Measurements from ENCODE around the gene LMF1.

Gene LMF1

DNA sequence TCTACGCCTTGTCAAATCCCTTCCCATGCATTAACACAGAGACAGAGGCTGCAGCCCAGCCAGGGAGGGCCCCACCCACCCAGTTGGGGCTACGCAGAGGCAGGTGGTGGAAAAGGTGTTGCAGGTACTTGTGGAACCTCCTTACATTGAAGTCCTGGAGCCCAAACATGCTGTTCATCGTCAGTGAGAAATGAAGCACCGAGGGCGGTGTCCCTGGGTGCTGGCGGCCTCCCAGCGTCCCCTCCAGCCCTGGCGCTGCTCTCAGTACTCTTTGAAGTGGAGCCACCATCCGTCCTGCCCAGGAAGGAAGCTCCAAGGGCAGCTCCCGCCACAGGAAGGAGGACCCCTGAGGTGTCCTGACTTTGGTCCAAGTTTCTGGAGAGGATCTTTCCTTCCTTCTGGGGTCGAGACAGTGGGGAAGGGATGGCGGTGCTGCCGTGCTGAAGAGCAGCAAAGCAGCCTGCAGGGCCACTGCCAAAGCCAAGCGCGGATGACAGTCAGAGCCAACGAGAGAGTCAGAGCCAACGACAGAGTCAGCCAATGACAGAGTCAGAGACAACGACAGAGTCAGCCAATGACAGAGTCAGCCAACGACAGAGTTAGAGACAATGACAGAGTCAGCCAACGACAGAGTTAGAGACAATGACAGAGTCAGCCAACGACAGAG lies 23.4 kb downstream of the LMF1 start:
- DNase-seq, result no peak

DNA sequence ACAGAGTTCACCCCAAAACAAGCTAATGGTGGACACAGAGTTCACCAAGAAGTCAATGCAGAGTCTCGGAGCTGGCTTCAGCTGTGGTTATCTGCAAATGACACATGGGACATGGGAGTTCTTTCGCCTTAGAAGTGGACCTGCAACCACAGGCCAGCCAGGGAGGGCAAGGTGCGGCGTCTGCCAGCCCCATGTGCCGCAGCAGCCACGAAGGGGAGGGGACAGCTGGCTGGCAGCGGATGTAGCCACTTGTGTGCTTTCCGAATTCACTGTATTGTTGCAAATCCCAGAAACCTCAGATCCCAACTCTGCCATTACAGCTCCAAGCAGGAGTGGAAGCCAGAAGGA lies 24.8 kb downstream of the LMF1 start:
- no peak for DNase-seq

DNA sequence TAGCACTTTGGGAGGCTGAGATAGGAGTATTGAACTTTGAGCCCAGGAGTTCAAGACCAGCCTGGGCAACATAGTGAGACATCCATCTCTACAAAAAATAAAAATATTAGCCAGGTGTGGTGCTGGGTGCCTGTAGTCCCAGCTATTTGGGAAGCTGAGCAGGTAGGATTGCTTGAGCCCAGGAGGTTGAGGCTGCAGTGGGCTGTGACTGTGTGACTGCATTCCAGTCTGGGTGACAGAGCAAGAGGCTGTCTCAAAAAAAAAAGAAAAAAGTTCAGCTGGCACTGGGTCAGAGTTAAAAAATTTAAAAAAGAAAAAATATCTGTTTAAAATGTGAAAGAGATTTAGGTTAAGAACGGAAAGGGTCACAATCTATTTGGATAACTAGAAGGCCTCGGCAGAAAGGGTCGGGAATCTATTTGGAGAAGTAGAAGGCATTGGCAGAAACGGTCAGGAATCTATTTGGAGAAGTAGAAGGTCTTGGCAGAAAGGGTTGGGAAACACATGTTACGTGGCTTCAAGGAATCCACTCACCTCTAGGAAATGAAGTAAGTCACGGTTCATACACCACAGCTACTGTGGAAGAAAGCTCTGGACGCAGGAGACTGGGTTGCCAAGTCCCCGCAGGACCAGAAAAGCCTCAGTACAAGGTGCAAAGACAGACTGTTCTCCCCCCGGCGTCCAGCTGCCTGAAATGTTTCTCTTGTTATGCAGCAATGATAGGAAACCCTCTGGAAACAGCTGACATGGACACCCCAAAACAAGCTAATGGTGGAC lies 25.3 kb downstream of the LMF1 start:
- DNase-seq, result no peak

GRCh38 chr16:943971-944370 lies 26.8 kb downstream of the LMF1 start:
- no peak for DNase-seq

GRCh38 chr16:942436-943060 lies 28.2 kb downstream of the LMF1 start:
- no peak for DNase-seq

GRCh38 chr16:939941-940340 lies 30.8 kb downstream of the LMF1 start:
- no peak for DNase-seq

DNA sequence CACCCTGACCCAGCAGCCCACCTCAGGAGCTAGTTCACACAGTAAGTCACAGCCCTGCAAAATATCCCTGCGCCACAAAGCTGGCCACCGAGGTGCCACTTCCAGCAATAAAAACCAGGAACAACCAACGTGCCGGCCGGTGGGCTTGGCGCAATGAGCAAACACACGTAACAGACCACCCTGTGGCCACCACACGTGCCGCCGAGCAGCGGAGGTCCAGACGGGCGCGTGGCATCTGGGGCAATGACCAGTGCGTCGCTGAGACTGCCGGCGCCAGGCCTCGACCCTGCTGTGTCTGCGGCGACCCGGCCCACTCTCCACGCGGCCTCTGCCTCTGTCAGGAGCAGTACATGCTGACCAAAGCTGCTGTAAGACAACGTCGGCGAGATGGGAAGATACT lies 31.5 kb downstream of the LMF1 start:
- no peak for DNase-seq

DNA sequence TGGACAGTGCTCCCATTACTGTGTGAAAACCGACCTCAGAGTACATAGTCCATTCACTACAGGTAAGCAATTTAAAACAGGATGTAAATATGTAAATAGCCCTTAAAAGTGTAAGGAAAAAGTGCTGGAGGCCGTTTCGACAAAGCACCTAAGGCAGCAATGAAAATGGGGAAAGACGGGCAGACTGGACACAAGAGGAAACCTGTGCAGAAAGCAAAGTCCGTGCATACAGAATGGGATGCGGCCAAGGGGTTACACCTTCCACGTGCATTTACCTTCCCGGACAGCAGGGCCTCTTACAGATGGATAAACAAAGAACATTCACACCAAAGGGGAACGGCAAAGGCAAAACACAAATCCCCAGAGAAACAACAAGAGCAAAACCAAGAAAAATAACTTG lies 32.0 kb downstream of the LMF1 start:
- no peak for DNase-seq

GRCh38 chr16:938136-938535 lies 32.6 kb downstream of the LMF1 start:
- no peak for DNase-seq

- no peak for DNase-seq
These were observed 33.1 kb downstream of the LMF1 start for GRCh38 chr16:937723-938122.

DNA sequence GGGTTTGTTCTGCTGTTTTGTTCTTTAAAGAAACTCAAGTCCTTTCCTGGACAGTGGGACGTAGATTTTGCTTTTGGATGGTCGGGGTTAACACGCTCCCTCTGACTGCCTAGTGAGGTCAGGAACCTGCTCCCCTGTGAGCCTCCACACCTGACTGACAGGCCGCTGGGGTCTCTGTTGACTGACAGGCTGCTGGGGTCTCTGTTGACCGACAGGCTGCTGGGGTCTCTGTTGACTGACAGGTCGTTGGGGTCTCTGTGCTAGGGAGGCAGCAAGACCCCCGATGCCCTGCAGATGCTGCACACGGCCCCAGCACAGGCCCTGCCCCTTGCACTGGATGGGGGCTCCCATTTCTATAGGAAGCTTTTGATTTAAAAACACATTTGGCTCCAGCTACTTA lies 33.5 kb downstream of the LMF1 start:
- no peak for DNase-seq

DNA sequence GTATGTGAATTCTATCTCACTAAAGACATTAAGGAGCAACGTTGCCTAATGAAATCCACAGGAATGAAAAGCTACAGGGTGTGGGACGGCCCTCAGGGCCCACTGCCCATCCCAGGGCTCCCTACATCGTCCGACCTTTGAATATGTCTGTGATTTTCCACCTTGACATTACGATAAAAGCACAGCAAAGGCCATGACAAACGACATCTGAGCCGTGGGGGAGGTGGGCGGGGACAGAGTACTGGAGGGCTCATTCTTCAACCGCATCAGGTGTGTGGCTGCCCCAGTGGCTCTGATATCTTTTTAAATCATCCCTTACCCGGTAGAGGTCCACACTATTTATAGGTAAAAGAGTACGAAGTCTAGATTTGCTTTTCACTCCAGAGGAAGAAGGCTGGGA lies 35.1 kb downstream of the LMF1 start:
- no peak for DNase-seq

- DNase-seq, result no peak
These were observed 36.6 kb downstream of the LMF1 start for GRCh38 chr16:934178-934577.

DNA sequence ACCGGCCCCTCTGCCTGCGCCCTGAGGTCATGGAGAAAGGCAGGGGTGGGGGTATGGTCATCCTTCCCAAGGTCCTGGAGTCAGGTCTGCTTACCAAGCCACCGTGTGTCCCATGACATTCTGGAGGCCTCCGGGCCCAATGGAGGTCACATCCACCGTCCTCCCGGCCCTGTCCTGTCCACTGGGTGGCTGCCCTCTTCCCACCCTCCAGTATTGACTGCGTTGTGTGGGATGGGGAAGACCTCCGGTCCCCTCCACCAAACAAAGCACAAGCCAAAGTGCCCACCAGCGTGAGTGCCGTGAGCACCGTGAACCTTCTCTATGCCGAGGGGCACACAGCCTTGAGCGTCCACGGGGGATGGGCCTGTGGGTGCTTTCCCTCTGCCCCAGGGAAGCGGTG lies 37.2 kb downstream of the LMF1 start:
- DNase-seq, result no peak

DNA sequence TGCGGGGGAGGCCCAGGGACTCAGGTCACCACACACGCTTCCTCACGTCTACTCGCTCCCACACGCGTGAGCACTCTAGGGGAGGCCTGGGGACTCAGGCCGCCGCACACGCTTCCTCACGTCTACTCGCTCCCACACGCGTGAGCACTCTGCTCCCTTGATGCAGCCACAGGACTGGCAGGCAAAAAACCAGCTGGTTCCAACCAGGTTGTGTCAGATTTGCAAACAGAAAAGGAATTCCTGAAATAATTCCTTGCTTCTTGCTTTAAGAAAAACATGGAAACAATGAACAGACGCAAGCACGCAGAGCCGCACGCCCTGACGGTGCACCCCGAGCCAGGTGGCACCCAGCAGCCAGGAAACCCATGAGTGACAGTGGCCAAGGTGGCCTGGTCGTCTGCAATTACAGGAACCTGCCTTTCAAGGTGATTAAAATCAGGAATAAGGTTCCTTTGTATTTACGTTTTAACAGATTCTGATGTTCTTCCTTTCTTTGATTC lies 37.9 kb downstream of the LMF1 start:
- DNase-seq, result no peak

- no peak for DNase-seq
These were observed 38.9 kb downstream of the LMF1 start for GRCh38 chr16:931626-932500.

- DNase-seq, result no peak
These were observed 39.6 kb downstream of the LMF1 start for GRCh38 chr16:931171-931570.

DNA sequence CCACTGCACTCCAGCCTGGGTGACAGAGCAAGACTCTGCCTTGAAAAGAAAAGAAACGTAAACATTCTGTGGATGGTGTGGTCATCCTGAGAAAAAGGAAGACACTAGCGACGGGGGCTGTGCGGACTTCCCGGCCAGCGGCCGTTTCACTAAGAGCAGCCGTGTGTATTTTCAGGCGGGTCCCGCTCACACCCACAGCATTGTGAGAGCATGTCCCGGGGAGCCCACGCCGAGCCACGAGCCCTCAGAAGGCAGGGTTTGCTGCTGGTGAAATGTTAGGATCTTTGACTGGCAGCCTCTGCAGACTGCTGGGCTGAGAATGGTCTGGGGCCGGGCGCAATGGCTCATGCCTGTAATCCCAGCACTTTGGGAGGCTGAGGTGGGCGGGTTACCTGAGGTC lies 40.3 kb downstream of the LMF1 start:
- DNase-seq, result no peak

DNA sequence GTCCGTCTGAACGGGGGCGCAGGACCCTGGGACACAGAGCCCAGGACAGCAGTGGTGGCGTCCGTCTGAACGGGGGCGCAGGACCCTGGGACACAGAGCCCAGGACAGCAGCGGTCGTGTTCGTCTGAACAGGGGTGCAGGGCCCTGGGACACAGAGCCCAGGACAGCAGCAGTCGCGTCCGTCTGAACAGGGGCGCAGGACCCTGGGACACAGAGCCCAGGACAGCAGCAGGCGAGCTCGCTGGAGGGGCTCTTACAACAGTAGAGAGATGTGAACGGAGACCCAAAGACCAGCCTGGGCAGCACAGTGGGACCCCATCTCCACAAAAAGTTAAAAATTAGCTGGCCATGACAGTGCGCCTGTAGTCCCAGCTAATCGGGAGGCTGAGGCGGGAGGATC lies 40.7 kb downstream of the LMF1 start:
- DNase-seq, result no peak

GRCh38 chr16:929227-930073 lies 41.3 kb downstream of the LMF1 start:
- DNase-seq, result no peak

- no peak for DNase-seq
These were observed 42.3 kb downstream of the LMF1 start for GRCh38 chr16:928526-928925.

DNA sequence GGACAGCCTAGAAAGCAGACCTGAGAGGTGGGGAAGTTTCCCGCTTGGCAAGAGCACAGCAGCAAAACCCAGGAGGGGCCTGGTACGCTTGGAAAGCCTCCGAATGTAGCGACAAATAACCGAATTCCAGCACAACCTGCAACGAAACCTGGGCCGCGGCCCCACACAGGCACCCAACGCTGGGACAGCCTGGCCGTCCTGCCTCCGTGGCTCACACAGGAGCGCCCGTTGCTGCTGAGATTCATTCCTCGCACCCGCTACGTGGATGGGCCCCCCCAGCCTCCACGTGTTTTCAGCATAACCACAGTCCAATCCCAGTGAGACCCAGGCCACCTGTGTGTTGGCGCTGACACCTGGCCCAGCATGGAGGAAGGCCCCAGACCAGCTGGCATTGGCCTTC lies 42.9 kb downstream of the LMF1 start:
- no peak for DNase-seq
